GM19395 (cell line): Measurements from ENCODE around the gene SGIP1.
"Not testable (repeated sequence)": the region's sequence is repeated elsewhere in the genome, so short reads cannot be mapped to it uniquely, and the experiment has no call there.

Source experiments
- ATAC-seq: cut with Tn5 transposase; IDR thresholded peaks from one replicate; pipeline ENCODE4 v1.9.1; 2021; ENCODE audit warnings: mild to moderate bottlenecking, moderate library complexity; ENCODE audit not compliant: unreplicated experiment

Gene SGIP1

DNA sequence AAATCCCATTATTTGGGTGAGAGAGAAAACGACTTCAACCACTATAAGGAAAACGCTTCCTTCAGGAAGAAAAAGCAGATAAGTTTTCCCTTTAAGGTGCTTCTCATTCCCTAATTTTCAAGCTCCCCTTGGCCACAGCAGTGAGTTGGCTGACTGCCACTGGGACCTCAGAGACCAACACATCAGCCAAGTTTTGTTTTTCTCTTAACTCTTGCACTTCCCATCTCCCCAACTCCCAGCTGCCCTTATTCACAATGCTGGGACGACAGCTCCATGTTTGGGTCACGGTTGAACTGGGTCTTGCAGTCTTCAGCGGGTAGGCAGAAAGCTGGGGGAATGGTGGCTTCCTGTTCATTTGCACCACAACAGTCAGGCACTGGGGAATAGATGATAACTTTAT lies 18.9 kb downstream of the SGIP1 start:
- ATAC-seq: no peak

DNA sequence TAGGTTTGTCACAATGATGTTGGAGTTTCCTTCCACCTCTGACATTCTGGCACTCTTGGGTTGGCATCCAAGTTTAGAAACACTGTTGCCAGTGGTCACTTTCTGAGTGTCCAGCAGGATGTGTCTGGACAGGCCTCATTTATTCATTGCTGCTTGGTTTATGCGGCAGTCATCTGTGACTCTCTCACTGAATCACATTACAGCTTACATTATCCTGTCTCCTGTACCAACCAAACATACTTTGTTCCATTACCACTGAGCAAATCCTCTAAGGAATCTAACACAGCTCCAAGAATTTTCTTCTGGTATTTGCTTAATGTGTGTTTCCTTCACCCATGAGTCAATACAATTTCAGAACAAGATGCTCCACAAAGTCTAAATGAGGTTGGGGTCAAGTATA lies 19.9 kb downstream of the SGIP1 start:
- no peak for ATAC-seq

DNA sequence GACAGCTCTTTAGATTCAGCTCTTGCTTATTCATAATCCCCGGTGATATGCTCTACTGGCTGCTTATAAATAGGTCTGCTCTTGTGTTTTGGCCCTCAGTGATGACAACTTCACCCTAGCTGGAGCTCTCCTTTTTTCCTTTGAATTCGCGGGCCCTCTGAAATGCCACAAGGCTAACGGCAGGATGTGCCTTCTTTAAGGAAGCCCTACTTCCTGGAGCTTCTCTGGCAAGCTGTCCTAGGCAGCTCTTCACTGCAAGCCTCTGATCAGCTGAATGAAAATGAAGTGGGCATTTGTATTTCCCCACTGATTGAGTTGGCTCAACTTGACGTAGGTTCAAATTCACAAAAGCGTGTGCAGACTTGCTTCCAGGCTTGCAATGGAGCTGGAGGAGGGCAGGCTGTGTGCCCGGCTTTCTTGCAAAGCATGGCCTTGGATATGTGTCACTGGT lies 22.2 kb downstream of the SGIP1 start:
- no peak for ATAC-seq

DNA sequence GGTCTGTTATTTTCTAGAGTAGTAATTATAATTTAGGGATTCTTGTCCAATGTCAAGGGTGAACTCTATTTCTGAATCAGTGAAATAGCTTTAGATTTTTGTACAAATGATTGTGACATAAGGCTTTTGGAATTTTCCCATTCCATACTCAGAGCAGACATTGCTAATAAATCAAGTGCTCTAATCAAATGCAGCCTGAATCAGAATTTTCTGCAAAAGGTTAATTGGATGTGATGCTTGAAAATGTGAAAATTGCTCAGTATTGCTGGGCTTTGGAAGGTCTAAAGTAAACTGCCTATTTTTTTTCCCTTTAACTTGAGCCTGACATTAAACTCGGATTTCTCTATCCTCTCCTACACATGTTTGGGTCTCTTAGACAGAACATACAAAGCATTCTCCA lies 23.2 kb downstream of the SGIP1 start:
- ATAC-seq: no peak

DNA sequence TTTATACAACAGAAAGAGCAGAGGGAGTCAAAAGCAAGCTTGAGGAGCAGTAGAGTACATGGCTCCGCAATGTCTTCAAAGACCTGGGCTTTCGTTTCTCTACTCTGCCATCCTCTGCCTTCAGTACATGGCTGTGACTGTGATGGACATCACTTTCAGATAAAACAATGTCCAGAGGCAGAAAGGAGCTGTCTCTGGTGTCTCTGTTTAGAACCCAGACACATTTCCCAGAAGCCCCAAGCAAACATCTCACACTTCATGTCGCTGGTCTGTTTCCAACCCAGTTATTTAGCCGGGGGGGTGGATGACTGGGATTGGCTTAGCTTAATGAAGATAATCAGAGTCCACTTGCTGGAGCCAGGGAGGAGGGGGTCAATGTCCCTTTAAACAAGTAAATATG lies 25.6 kb downstream of the SGIP1 start:
- ATAC-seq: no peak

DNA sequence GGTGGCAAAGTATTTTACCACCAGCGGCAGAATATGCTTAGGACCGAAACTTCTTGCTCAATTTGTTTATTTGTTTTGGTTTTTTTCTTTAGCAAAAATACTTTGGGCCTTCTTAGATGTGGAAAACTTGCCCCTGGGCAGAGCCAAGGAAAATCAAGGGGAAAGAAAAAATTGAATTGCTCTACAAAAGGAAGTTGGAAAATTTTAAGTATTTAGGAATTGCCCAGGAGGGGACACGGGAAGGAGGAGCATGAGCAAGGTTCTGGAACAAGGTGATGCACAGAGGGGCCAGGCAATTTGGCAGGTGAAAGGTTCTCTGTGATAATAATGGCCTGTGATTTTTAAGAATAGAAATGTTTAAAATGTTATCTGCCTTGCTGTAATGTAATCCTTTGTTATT lies 28.6 kb downstream of the SGIP1 start:
- no peak for ATAC-seq

DNA sequence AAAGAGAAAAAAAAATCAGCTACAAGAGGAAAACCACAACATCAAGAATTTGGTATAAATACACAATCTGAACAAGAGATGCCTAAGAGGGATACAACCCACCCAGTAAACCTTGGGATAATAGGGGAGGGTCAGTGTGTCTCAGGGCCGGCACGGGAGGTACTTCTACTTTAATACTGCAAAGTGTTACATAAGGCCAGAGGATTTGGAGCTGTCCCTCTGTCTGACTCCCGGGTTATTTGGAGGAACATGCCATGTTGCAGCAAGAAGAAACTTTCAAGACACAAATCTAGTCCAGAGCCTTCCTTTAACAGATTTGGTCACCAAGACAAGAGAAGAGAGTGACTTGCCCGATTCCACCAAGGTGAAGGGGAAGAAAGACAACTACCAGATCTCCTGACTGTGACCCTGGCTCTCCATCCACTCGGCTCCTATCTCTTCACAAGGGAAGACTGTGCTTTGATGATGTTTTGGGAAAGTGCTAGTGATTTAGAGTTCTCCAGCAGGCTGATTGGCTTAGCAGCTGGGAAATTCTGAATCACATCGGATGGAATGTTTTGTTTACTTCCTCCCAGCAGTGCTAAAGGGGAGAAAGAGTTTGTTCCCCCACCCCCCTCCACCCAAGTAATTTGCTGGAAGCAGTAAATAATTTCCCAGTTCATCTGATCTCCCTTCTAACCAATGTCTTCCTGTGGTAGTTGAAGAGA lies 29.3 kb downstream of the SGIP1 start:
- no peak for ATAC-seq

DNA sequence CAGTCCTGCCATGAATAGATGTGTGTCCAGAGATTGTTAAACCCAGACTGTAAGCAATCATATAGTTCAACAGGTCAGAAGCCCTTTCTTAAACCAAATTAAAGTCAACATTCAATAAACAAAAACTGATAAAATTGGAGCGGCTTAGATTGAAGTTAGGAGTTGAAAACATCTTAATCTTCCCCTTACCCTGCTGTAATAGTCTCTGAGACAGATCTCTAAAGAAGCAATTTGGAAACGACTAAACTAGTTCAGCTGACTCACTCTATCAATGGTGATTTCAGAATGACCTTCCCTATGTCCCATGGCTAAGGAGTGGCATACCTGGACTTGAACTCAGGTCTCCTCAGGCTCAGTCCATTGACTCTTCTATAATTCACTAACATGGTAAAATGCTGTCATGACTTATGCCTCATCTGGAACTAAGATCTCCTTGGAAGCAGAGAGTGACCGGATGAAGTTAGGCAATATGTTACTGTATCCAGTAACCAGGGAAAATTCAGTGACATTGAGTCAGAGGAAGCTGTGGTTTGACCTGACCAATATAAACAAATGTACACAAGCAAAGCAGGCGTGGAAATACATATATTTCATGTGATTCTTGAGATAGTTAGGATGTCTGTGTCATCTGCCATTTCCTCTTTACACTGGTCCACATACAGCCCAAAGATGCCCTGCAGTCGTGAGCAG lies 30.1 kb downstream of the SGIP1 start:
- no peak for ATAC-seq

DNA sequence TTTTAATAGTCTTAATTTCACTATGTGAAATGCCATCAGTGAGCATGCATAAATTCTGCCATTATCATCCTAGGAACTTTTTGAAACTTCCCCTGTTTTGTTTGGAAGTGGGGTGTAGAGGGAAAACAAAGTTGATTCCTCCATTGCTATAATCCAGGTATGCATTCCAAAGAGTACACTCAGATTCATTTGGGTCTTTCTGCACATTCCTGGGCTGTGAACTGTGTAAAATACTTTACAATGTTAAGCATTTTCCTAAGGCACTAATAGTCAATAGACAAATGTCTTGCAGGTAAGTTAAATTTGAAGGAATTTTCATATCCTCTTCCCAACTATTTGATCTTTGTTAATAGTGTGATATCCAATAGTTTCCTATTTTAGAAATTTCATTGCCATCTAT lies 36.2 kb downstream of the SGIP1 start:
- ATAC-seq: no peak

DNA sequence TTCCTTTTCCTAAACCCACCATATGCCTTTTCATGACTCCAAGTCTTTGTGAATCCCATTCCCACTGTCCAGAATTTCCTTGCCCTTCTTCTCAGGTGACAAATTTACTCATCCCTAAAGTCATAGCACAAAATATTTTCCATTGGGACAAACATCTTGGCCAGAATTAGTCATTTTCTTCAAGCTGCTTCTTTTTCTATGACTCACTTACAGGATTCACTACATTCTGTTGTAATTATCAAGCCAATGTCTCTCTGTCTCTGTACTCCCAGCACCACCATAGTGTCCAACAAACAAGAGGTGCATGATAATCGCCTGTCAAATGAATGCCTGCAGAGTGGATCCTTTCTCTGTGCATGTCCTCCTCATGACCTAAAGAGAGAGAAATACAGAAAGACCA lies 37.8 kb downstream of the SGIP1 start:
- ATAC-seq: no peak

DNA sequence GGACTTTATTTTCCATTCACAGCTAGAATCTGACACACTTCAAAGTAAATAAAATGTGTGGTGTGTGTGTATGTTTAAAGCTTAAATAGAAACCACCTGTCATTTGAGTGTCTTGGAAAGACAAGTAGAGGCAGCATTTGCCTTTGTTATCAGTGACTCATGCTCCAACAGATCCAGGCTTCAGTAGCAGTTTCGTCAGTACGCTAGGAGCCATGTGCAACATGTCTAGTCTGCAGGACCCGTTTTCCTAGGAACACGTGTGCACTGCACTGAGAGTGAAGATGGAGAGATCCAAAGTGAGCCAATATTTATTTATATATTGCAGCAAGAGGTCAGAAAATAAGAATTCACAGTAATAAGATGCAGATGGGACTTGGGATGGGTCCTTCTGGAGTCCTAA lies 41.8 kb downstream of the SGIP1 start:
- ATAC-seq: no peak

DNA sequence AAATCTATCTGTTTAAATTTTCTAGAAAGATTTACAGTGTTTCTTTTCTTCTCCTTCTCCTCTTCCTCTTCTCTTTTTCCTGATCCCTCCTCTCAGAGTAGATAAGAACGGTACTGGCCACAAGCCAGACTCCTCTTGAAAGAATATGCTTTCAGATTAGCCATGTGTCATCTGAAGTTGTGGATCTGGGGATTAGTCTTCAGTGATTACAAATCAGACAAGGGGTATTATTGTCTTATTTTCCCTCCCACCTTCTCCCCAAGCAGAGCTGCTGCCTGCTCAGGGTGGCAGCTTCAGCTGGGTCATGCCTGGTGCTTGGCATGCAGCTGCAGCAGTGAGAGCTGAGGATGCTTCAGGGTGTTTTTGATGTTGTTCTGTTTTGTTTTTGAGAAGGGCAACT lies 42.7 kb downstream of the SGIP1 start:
- no peak for ATAC-seq

DNA sequence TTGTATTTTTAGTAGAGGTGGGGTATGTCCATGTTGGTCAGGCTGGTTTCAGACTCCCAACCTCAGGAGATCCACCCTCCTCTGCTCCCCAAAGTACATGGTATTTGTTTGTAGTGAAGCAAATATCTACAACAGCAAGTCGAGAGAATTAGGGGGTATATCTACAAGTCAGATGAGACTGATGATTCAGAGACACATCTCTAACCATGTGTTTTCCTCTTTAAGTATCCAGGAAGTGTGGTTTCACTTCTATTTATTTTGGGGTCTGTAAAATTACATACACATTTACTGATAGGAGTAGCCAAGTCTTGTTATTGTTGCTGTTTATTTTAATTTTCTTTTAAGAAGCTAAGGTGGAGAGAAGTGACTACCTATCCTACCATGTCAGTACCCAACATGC lies 44.9 kb downstream of the SGIP1 start:
- no peak for ATAC-seq

DNA sequence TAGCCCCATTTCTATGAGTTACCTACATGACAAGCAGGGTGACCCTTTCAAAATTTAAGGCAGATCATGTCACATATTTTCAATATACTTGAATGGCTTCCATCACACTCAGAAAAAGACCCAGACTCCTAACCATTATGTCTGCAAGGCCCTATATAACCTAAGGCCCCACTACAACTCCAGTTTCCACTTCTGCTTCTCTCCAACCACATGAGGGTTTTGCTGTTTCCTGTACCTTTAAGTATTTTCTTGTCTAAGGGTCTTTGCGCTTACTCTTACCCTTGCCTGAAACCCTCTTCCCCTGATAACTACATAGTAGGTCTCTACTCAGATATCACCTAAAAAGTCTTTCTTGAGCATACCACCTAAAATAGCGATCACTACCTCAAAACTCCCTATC lies 46.1 kb downstream of the SGIP1 start:
- ATAC-seq: no peak

DNA sequence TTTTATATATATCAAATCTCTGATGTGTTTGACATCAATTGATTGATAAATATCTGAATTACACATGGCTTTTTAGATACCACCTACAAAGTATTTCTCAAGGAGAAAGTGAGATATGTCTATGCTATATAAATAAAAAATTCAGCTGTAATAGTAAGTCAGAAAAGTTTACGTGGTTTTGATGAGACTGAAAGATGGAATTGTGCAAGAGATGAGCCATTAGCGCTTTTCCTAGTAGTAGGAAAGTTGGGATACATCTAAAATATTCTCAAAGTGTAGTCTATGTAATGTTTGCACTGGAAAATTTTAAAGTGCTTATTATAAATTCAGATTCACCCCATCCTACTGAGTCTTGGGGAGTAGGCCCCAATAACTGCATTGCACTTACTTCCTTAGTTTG lies 49.1 kb downstream of the SGIP1 start:
- no peak for ATAC-seq

DNA sequence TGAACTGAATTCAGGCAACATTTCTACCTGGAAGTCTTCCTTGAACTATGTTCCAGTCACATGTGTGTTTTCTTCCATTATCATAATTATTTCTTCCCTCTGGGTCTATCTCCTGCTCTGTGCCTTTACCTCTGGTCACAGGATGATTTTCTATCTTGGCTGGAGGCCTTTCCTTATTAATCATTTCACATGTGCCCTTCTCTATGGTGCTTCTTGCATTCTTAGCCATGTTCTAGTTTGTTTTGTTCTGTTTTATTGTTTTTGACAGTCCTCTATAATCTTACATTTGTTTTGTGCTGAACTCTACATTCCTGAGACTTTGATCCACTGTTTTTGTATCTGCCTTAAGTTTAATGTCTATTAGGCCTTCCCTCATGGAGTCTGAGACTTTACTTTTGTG lies 51.0 kb downstream of the SGIP1 start:
- ATAC-seq: no peak

DNA sequence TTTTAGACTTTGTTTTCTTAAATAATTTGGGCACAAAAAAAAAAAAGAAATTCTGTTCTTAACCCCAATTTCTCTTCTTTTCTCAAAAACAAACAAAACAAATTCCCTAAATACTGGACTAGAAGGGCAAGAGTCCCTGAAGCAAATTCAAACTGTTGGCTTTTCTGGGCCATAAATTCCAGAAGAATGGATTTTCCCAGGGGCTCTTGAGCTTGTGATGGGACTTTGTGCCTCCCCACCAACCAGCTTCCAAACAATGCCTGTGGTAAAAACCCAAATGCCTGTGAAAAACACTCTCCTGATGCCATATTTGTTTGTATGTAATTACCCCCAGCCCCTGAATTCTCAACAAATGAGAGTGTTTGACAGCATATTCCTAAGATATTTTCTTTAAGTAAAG lies 55.4 kb downstream of the SGIP1 start:
- no peak for ATAC-seq

DNA sequence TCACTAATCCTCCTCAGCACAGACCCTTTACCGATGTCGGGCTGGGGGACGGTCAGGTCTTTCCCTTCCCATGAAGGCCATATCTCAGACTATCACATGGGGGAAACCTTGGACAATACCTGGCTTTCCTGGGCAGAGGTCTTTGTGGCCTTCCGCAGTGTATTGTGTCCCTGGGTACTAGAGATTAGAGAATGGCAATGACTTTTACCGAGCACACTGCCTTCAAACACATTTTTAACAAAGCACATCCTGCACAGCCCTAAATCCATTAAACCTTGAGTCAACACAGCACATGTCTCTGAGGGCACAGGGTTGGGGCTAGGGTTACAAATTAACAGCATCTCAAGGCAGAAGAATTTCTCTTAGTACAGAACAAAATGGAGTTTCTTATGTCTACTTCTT lies 58.2 kb downstream of the SGIP1 start:
- ATAC-seq: not testable (repeated sequence)

DNA sequence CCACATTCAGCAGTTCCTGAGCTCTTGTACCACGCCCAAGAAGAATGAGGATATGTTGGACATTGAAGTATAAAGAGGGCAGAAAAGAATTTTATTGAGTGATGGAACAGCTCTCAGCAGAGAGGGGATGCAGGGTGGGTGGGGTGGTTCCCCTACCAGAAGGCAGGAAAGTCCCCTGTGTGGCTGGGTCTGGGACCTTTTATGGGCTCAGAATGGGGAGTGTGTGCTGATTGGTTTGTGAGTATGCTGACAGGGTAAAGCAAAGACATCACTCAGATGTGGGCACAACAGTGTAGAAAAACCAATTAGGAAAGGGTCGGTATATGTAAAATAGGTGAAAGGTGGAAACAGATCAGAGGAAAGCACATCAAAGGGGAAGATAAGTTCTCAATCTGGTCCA lies 62.2 kb downstream of the SGIP1 start:
- no peak for ATAC-seq

DNA sequence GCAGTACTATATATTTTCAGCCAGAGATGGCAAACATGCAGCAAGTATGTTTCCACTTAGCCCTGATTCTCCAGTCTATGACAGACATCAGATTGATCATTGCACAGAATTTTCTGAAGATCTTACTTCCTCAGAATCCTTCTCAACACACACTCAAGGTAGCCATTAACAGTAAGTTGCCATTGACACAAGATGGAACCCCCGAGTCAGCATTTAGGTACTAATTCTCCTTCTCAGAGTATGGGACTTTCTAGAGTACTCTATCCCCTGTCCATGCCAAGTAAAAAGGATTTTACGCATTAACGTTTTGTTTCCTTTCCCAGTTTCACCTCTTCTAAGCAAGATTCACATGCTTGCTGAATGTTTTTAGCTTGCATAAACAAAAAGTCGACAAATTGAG lies 63.5 kb downstream of the SGIP1 start:
- no peak for ATAC-seq

DNA sequence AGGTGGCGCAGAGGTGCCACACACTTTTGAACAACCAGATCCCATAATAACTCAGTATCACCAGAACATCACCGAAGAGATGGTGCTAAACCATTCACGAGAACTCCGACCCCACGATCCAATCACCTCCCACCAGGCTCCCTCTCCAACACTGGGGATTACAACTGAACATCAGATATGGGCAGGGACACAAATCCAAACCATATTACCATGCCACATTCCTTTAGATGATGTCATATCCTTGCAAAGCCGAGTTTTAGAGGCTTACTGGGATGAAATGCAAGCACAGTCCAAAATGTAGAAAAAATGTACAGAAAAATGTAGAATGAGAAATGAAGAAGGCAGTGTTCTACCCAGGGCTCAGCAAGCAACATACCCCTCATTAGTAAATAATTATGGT lies 64.7 kb downstream of the SGIP1 start:
- no peak for ATAC-seq

DNA sequence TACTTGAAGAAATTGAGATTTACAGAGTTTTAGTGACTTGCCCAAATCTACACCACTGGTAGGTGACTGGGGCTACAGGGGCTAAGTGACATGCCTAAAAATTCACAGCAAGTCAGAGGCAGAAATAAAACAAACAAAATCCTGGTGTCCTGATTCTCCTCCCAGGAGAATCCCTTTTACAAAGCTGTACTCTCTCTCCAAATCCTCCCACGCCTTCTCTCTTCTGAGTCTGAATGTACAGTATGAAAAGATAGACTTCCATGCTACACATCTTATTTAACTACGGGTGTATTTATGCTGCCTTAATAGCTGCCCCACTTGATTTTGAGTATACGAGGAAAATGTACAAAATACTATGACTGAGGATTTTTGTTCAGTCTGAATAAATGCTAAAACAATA lies 65.4 kb downstream of the SGIP1 start:
- ATAC-seq: no peak
